ENCODE measurements around the gene OR1D2.
"Not testable (repeated sequence)": the region's sequence is repeated elsewhere in the genome, so short reads cannot be mapped to it uniquely, and the experiment has no call there.

The OR1D2 gene, protein sequence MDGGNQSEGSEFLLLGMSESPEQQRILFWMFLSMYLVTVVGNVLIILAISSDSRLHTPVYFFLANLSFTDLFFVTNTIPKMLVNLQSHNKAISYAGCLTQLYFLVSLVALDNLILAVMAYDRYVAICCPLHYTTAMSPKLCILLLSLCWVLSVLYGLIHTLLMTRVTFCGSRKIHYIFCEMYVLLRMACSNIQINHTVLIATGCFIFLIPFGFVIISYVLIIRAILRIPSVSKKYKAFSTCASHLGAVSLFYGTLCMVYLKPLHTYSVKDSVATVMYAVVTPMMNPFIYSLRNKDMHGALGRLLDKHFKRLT

GRCh38 chr17:3104322-3104721, at the start of gene OR1D2:
Gene OR1D2, minus strand, starts transcription at chr17:3104422. Its CDS starts 11,426 bp downstream, at chr17:3092996.
- no peak for DNase-seq

- DNase-seq, result not testable (repeated sequence)
Observed at GRCh38 chr17:3137494-3137893, 33.3 kb upstream of the OR1D2 start.

- no peak for DNase-seq
Observed at GRCh38 chr17:3127451-3127850, 23.2 kb upstream of the OR1D2 start, which contains the start of gene OR1G1. Gene OR1G1, minus strand, starts transcription at chr17:3127551. Its CDS starts 0 bp downstream, at chr17:3127551.

- not testable (repeated sequence) for DNase-seq
Observed at GRCh38 chr17:3073850-3074249, 30.4 kb downstream of the OR1D2 start.

DNA sequence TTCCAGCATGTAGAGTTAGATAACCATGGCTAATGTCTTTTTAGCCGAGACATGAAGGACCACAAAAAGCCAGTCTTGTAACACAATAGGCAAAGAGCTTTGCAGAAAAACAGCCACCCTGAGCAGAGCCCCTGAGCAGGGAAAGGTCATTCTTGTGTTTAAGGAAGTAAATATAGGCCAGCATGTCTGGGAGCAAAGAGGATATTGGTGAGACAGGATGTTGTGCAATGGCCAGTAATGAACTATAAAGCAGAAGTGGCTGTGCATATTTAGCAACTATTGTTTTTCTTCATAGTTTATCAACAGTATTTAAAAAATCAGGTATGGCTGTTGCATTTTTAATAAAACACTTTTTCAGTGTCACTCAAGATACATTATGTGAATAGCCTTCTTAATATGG, 39.0 kb downstream of the OR1D2 start:
- DNase-seq, result not testable (repeated sequence)

DNA sequence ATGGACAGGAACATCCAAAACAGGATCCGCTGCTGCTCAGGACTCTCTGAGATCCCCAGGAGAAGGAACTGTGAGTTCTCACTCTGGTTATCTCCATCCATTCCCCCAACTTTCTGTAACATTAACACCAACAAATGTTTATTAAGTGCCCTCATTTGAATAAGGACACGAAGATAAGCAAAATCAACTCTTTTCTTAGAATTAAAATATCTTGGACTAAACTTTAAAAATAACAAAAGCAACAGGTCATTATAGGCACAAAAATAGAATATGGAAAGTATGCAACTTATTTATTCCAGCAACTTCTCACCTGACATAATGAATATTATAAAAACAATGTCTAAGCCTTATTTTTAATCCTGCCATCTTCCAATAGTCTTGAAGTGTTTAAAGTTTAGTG, 40.7 kb downstream of the OR1D2 start, which contains the start of gene OR1D5:
Gene OR1D5 (minus strand): TSS at position 101 of the 400 bp plus-strand sequence. CDS start 0 bp downstream, at position 101.
- DNase-seq, result not testable (repeated sequence)

- DNase-seq, result not testable (repeated sequence)
Observed at GRCh38 chr17:3062824-3063377, 41.3 kb downstream of the OR1D2 start.

GRCh38 chr17:3054868-3055267, 49.4 kb downstream of the OR1D2 start:
- DNase-seq, result not testable (repeated sequence)

- no peak for DNase-seq
Observed at GRCh38 chr17:3049705-3050295, 54.4 kb downstream of the OR1D2 start.

DNA sequence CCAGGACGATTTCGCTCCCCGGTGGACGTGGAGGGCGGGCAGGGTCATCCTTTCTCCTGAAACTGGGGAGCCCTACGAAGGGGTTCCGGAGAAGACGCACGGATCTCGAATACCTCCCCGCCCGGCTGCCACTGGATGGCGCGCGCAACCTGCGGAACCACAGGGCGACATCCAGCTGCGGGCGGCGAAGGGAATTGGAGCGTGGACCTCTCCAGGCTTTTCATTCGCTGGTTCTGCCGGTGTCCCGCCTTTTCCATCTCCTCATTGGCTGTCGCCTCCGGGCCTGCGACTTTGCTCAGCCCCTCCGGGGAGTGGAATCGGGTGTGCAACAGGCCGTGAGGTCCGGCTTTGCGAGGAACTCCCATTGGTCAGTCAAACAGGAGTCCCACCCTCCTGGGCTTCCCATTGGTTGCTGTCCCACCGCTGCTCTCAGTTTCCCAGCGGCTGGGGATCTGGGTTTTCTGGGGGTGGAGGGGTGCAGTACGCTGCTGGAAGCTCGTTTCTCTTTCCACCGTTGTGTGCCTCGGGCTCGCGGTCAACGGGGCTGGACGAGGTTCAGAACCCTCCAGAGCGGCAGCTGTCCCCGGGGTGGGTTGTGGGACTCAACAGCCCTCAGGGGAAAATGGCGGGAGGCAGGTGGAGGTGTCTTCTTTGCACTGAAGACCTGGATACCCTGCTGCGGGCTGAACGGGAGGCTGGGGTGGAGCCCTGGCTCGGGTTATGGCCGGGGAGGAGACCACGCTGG, 55.3 kb downstream of the OR1D2 start:
- DNase-seq, result no peak

- no peak for DNase-seq
Observed at GRCh38 chr17:3046753-3047152, 57.5 kb downstream of the OR1D2 start.

DNA sequence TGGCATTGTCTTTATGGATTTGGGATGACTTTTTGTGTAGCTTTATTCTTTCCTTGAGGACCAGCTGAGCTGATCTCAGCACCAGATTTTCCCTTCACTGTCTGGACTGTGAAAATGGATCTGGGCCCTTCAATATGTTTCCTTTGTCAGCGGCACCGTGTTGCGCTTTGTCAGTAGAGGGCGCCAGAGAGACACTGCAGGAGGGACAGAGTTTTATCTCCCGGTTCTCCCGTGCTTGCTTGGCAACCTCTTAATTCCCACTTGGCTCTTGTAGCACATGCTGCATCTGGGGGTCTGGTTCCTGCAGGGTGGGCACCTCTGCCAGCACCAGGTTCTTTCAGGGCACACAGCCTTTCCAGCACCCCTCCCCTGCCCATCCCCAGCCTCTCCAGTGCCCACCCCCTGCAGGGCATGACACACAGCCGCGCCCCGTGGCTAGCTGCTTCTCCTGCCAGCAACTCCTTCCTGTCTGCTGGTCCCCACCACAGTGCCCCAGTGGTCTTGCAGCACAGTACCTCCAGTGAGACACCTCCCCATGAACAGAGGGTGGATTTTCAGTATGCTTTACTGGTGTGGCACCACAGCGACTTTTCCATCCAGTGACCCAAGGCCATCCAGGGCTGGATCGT, 60.4 kb downstream of the OR1D2 start:
- DNase-seq, result no peak

GRCh38 chr17:3040882-3041281, 63.3 kb downstream of the OR1D2 start:
- DNase-seq, result no peak

DNA sequence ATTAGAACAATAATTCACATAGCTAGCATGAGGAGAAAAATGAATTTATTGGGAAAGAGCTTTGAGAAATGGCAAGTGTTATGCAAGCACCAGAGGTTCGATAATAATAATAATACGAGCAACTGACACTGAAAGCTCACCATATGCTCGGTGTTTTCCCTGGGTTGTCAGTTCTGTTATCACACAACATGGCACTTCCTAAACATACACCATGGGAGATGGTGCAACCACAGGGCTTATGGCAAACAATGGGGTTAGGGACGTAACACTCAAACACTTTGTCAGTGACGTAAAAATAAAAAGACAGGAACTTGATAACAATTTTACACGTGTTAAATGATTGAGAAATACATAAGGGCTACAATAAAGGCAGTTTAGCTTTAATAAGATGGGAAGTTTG, 64.5 kb downstream of the OR1D2 start:
- DNase-seq, result no peak

- no peak for DNase-seq
Observed at GRCh38 chr17:3038941-3039340, 65.3 kb downstream of the OR1D2 start.

Data from amniotic stem cell (primary cell).